HG03378 (cell line): Measurements from ENCODE around the gene KRTAP9-6.
"Not testable (repeated sequence)": the region's sequence is repeated elsewhere in the genome, so short reads cannot be mapped to it uniquely, and the experiment has no call there.

Experiments
- ATAC-seq: cut with Tn5 transposase; IDR thresholded peaks from one replicate; pipeline ENCODE4 v1.9.1; 2021; ENCODE audit warnings: mild to moderate bottlenecking, moderate library complexity; ENCODE audit not compliant: unreplicated experiment

KRTAP9-6 gene

GRCh38 chr17:41265078-41265477 is at the start of gene KRTAP9-6:
KRTAP9-6 (plus strand) TSS chr17:41265378; CDS start chr17:41265378, 0 bp downstream.
- no peak for ATAC-seq

- no peak for ATAC-seq
These were observed 49.5 kb upstream of the KRTAP9-6 start for GRCh38 chr17:41215681-41216080.

GRCh38 chr17:41223821-41224220 is 41.4 kb upstream of the KRTAP9-6 start:
- ATAC-seq = no peak

- no peak for ATAC-seq
These were observed 39.1 kb upstream of the KRTAP9-6 start for GRCh38 chr17:41226051-41226450.

GRCh38 chr17:41226598-41227095 is 38.5 kb upstream of the KRTAP9-6 start, which contains the start of gene KRTAP9-2:
KRTAP9-2 (plus strand) TSS chr17:41226648; CDS start chr17:41226655, 7 bp downstream.
- not testable (repeated sequence) for ATAC-seq

- ATAC-seq = no peak
These were observed 35.1 kb upstream of the KRTAP9-6 start for GRCh38 chr17:41230094-41230493.

- ATAC-seq = no peak
These were observed 33.4 kb upstream of the KRTAP9-6 start for GRCh38 chr17:41231731-41232130.

GRCh38 chr17:41232399-41233105 is 32.6 kb upstream of the KRTAP9-6 start, which contains the start of gene KRTAP9-3:
KRTAP9-3 (plus strand) TSS chr17:41232449; CDS start chr17:41232502, 53 bp downstream.
- not testable (repeated sequence) for ATAC-seq

GRCh38 chr17:41237116-41237515 is 28.1 kb upstream of the KRTAP9-6 start:
- not testable (repeated sequence) for ATAC-seq

- ATAC-seq = not testable (repeated sequence)
These were observed 27.2 kb upstream of the KRTAP9-6 start, which contains the start of gene KRTAP9-8 for GRCh38 chr17:41237949-41238437. KRTAP9-8 (plus strand) TSS chr17:41237999; CDS start chr17:41238052, 53 bp downstream.

GRCh38 chr17:41246995-41247787 is 18.0 kb upstream of the KRTAP9-6 start:
- not testable (repeated sequence) for ATAC-seq

- not testable (repeated sequence) for ATAC-seq
These were observed 15.4 kb upstream of the KRTAP9-6 start, which contains the start of gene KRTAP9-4 for GRCh38 chr17:41249637-41250240. KRTAP9-4 (plus strand) TSS chr17:41249687; CDS start chr17:41249721, 34 bp downstream.

- no peak for ATAC-seq
These were observed 13.9 kb upstream of the KRTAP9-6 start for GRCh38 chr17:41251261-41251660.

- ATAC-seq = no peak
These were observed 10.3 kb upstream of the KRTAP9-6 start for GRCh38 chr17:41254861-41255260.

GRCh38 chr17:41255381-41256290 is 9.5 kb upstream of the KRTAP9-6 start, which contains the start of gene KRTAP9-9:
KRTAP9-9 (plus strand) TSS chr17:41255384.
- ATAC-seq = not testable (repeated sequence)

- no peak for ATAC-seq
These were observed 8.9 kb upstream of the KRTAP9-6 start for GRCh38 chr17:41256291-41256685.

- ATAC-seq = no peak
These were observed 6.8 kb upstream of the KRTAP9-6 start for GRCh38 chr17:41258406-41258805.

- no peak for ATAC-seq
These were observed 2.0 kb upstream of the KRTAP9-6 start for GRCh38 chr17:41263212-41263611.

- no peak for ATAC-seq
These were observed 579 bp upstream of the KRTAP9-6 start for GRCh38 chr17:41264599-41264998.

- no peak for ATAC-seq
These were observed 2.5 kb downstream of the KRTAP9-6 start for GRCh38 chr17:41267711-41268110.
